Activated T-helper 1 cell treated with anti-CD3 and anti-CD28 coated beads, Interleukin-2, amount 50 U/mL, for 16 hours (primary cell): ENCODE data around the gene LRRC51.

Experiments used
- DNase-seq, 2 donors: peaks; one replicate each; pipeline ENCODE4 v3.0.0-alpha.2; 2020; ENCODE audit warnings: low read depth in 1 of 2, low spot score in 1 of 2

The LRRC51 gene

DNA sequence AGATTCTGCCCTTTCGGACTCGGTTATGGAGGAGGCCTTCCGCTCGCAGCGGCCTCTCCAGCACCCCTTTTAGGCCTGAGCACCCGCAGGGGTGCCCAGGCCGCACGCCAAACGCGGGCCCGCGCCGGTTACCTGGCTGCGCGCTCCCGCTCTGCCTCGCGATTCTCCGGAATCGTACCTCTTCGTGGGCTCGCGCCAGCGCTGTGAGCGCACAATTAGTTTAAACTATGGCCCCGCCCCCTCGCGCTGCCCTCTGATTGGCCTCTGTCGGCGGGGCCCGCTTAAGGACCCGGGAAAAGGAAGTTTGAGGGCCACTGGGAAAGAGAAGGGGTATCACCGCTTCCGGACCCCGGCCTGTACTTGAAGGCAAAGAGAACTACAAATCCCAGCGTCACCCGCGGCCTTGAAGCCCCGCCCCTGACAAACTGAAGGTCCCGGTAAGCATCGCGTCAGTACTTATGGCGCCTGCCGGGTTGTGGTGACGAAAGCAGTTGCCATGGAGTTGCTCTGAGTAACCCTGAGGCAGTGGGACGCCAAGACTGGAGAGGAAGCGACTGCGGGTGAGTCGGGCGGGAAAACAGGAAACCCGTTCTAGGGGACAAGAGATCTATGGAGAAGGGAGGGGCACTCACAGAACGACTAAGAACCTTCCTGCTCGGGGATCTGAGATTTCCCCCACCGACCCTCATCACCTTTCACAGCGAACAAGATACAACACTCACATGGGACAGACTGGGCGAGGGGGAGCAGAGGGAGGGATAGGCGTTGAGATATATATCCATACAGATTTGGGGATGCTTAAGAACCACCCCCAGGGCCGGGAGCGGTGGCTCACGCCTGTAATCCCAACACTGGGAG is at the start of gene LRRC51, which contains the start of gene NUMA1:
Gene LRRC51, plus strand, starts transcription at position 525 of the 858 bp plus-strand sequence. CDS start 8,234 bp downstream, outside the sequence.
Gene NUMA1, minus strand, starts transcription at position 217 of the 858 bp plus-strand sequence. CDS start 44,599 bp downstream, outside the sequence.
- peak; percentile 97 to 98 for DNase-seq

- DNase-seq = no peak
Observed at GRCh38 chr11:72036687-72037086, 44.0 kb upstream of the LRRC51 start.

DNA sequence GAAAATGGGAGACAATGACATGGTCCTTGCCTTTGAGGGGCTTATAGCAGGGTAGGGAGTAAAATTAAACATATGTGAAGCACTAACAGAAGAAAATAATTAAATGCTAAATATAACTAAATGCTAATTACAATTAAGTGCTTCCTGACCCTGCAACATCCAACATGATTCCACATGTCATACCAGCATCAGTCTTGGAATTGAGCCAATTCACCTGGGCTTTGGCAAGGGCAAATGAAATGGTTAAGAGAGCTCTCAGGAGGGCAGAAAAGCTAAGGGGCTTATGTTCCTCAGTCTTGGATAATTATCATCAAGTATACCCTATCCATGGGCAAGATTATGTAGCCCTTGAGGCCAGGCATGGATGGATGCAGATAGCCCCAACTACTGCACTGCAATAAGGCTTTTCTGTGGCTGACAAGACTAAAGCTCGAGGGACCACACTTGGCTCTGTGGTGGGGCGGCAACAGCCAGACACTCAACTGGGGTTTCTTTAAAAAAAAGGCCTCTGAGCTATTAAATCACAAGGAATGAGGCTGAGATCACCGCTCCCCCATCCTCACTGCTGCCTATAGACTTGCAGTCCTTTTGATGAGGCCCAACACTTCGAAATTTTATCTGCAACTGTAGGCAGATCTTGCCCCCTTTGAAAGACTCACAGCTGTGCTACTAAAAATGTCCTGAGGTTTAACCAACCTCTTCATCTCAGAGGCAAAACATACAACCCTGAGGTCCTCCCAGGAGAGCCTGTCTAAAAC is 42.9 kb upstream of the LRRC51 start:
- DNase-seq = no peak

- DNase-seq = no peak
Observed at GRCh38 chr11:72038491-72038890, 42.2 kb upstream of the LRRC51 start.

- DNase-seq = no peak
Observed at GRCh38 chr11:72039031-72039855, 41.4 kb upstream of the LRRC51 start.

DNA sequence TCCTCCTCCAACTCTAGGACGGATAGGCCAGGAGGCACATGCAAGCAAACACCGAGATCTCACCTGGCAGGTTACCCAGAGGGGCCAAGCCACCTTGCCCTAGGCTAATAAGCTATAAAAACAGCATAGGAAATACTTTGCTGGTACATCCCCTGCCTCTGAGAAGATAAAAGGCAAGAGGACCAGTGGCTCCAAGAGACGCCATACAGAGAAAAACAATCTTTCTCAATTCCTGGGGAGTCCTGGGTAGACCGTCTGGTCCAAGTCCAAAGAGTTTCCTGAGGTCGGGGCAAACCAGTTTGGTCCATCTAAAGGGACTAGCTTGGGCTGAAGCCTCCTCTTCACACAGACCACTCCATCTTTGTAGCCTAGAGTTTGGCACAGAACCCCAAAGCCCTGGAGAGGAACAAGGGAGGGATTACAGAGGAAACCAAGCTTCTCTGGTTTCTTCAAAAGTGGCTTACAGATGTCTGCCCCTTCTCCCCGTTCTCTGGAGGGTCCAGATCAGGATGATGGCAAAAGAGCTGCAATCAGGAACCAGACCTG is 40.7 kb upstream of the LRRC51 start:
- no peak for DNase-seq

GRCh38 chr11:72040491-72041363 is 39.9 kb upstream of the LRRC51 start:
- peak; percentile 64 to 66 for DNase-seq

- DNase-seq = peak; percentile 23 to 43
Observed at GRCh38 chr11:72041364-72042063, 39.1 kb upstream of the LRRC51 start.

- no peak for DNase-seq
Observed at GRCh38 chr11:72042064-72042745, 38.4 kb upstream of the LRRC51 start.

DNA sequence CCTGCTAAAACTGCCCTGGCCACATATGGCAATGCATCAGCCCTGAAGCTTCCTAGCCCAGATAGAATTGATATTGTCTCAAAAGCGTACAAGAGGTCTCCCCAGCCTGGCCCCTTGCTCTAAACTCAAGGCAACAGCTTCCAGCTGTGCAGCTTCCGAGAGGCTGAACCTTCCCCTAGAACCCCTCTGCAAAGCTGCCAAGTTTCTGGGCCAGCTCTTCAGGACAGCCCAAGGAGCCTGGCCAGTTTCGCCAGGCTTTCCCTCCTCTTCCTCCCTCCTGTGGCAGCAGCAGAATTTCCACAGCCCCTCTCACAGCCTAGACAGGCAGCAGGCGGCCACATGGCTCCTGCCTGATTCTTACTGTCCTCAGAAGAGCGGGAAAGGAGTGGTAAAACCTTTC is 34.8 kb upstream of the LRRC51 start:
- DNase-seq = no peak

GRCh38 chr11:72048766-72049460 is 31.7 kb upstream of the LRRC51 start:
- DNase-seq = no peak

DNA sequence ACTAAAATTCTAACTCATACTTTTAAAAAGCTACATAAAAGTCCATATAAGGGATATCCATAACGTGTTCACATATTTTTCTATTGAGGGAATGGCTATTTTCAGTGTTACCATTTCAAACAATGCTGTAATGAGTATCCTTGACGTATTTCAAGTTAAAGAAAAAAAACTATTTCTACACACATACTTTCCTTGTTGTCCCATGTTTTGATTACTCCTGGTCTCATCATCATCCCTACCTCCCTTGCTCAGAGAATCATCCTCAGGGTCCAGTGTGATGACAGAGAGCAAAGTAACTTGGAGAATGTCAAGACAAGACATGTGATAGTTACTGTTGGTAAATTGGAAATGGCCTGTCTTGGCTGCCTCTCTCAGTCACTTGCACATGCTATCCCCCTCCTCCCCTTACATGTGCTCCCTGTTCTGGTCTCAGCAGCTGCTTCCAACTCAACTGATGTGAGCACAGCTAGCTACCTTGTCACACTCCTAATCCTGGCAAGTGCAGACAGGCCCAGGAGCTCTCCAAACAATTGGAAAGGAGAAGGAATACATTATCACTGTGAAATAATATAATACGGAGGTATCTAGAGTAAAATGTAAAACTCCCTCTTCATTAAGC is 22.1 kb upstream of the LRRC51 start:
- DNase-seq = no peak

DNA sequence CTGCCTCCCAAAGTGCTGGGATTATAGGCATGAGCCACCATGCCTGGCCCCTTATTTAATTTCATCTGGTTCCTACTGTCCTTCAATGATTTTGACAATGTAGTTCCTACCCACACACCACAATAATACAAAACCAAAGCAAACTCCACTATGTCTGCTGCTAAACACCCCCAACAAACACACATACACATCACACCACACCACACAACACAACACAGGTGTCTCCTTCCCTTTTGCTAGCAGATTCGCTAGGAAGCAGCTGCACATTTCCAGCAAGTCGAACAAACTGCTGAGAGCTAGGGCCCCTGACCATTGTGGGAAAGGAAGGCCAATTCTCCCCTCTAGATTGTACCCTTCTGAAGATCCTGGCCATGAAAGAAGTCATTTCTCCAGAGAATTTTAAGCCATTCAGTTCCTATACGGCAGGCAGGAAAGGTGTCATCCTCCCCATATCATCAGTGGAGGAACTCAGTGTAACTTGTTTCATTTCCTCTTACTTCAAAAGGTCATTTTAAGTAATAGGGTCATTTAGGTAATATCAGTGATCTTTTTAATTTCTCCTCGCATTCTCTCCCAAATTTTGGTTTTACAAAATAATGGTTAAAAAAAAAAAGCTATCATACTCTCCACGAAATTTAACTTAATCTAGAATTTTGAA is 18.8 kb upstream of the LRRC51 start:
- DNase-seq = no peak

GRCh38 chr11:72066855-72067254 is 13.8 kb upstream of the LRRC51 start:
- no peak for DNase-seq

DNA sequence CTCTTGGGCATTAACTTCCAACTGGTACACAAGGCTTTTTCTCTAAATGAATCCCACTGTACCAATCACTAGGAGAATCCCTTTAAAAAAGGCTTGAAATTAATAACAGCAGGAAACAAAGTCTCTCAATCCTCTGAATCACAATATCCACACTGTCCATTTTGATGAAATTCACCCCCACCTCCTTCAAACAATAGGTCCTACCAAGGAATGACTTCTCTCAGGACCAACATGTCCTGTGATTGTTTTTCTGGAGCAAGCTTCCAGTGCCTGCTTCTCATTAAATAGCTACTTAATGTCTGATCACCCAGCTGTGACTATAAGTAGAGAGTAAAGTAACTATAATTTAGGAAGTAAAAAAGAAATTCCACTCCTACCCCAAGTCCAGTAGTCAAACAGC is 13.4 kb upstream of the LRRC51 start:
- no peak for DNase-seq

DNA sequence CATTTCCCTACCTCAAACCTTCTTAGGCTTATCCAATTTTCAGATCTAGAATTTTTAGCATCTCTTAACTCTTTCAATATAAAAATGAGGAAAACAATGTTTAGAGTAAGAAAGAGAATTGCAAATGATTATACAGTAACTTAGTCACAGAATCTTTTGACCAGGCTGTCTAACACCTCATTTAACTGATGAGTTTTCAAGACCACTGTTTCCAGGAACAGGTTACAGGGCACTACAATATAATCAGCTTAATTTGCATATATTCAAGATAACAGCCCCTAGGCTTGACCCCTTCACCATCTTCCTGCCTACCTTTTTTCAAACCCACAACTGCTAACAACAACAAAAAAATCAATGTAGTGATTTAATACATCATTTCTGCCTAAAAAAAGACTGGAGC is 13.0 kb upstream of the LRRC51 start:
- no peak for DNase-seq

DNA sequence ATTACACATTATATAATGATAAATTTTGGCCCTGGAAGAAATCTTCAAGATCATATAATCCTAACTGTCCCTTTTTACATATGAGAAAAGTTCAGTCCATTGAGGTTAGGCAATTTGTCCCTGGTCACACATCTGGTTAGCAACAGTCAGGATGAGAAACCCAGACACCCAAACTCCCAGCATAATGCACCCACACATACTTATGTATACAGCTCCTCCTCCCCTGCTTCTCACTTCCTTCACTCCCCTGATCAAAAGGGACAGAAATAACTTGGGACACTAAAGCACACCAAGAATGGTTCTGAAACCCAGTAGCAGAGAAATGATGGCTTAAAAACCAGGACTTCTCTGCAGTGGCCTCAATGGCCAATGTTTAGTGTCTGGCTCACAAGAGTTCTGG is 11.4 kb upstream of the LRRC51 start:
- DNase-seq = no peak
